NCI-H1092 (cell line): ENCODE measurements around the gene SPOCD1.
A peak's percentile ranks its signal among the peaks of the same experiment; 100 is the strongest.

Source experiments
- DNase-seq: peaks from one replicate; lab custom pipeline; 2025; lab: John Stamatoyannopoulos, UW

The SPOCD1 gene

GRCh38 chr1:31771891-31772668, 43.7 kb downstream of the SPOCD1 start:
- no peak for DNase-seq

- DNase-seq: peak; percentile 83
These were observed 46.0 kb downstream of the SPOCD1 start for GRCh38 chr1:31769720-31770390.

- DNase-seq: no peak
These were observed 46.7 kb downstream of the SPOCD1 start for GRCh38 chr1:31768939-31769704.

GRCh38 chr1:31768407-31768907, 47.4 kb downstream of the SPOCD1 start:
- no peak for DNase-seq

- DNase-seq: no peak
These were observed 48.6 kb downstream of the SPOCD1 start for GRCh38 chr1:31767225-31767624.

GRCh38 chr1:31765516-31765915, 50.3 kb downstream of the SPOCD1 start:
- no peak for DNase-seq

GRCh38 chr1:31765041-31765467, 50.8 kb downstream of the SPOCD1 start:
- DNase-seq: peak; percentile 47

GRCh38 chr1:31764312-31765040, 51.3 kb downstream of the SPOCD1 start, which contains the start of gene ADGRB2:
TSS of gene ADGRB2 (minus strand) at chr1:31764340. CDS start at chr1:31757221, 7,119 bp downstream.
- no peak for DNase-seq

- DNase-seq: no peak
These were observed 52.0 kb downstream of the SPOCD1 start for GRCh38 chr1:31763671-31764311.

- DNase-seq: peak; percentile 75
These were observed 52.8 kb downstream of the SPOCD1 start for GRCh38 chr1:31762726-31763670.

GRCh38 chr1:31762323-31762722, 53.5 kb downstream of the SPOCD1 start:
- DNase-seq: no peak

GRCh38 chr1:31761883-31762282, 53.9 kb downstream of the SPOCD1 start:
- DNase-seq: no peak

- DNase-seq: peak; percentile 7
These were observed 55.1 kb downstream of the SPOCD1 start for GRCh38 chr1:31760471-31761470.

- DNase-seq: no peak
These were observed 56.4 kb downstream of the SPOCD1 start for GRCh38 chr1:31759298-31760023.

- no peak for DNase-seq
These were observed 57.0 kb downstream of the SPOCD1 start for GRCh38 chr1:31758823-31759222.

GRCh38 chr1:31757989-31758388, 57.8 kb downstream of the SPOCD1 start:
- DNase-seq: no peak

GRCh38 chr1:31757204-31757679, 58.6 kb downstream of the SPOCD1 start:
- DNase-seq: no peak

GRCh38 chr1:31756578-31756977, 59.2 kb downstream of the SPOCD1 start:
- no peak for DNase-seq
